Stimulated activated CD4-positive, alpha-beta T cell treated with anti-CD3 and anti-CD28 coated beads, Interleukin-4, amount 100 ng/mL, for 4 hours (primary cell): Measurements from ENCODE around the gene SMAP1.
"Not testable (repeated sequence)": the region's sequence is repeated elsewhere in the genome, so short reads cannot be mapped to it uniquely, and the experiment has no call there.

Experiments
- DNase-seq, 2 experiments: peaks; one replicate each; pipeline ENCODE4 v3.0.0-alpha.2; 2020

SMAP1 gene

DNA sequence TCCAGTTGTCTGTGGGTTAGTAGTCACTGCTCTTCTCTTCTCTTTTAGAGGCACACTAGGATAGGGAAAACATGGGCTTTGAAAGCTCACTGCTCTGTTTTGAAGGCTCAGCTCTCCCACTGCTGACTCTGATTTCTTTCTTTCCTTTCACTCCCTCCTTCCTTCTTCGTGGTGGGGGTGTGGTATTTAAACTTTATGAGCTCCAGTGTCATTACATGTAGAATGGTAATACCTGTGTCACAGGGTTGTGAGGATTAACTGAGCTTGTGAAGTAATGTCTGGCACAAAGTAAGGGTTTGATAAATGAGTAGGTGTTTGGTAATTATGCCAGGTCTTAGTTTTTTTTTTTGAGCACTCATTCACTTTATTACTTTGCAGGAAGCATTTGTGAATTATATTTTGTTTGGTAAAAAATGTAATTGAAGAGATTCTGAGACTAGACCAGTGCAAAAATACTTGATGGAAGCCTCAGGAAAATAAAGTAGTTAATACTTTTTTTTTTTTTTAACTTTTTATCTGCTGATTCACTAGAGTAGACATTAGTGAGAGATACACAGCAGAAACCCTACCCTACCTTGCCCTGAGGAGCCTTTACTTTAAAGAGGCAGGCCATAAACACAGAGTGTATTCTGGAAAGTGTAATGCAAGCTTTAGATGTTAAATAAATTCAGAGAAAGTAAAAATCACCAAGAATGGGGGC lies 17.3 kb downstream of the SMAP1 start:
- no peak for DNase-seq

DNA sequence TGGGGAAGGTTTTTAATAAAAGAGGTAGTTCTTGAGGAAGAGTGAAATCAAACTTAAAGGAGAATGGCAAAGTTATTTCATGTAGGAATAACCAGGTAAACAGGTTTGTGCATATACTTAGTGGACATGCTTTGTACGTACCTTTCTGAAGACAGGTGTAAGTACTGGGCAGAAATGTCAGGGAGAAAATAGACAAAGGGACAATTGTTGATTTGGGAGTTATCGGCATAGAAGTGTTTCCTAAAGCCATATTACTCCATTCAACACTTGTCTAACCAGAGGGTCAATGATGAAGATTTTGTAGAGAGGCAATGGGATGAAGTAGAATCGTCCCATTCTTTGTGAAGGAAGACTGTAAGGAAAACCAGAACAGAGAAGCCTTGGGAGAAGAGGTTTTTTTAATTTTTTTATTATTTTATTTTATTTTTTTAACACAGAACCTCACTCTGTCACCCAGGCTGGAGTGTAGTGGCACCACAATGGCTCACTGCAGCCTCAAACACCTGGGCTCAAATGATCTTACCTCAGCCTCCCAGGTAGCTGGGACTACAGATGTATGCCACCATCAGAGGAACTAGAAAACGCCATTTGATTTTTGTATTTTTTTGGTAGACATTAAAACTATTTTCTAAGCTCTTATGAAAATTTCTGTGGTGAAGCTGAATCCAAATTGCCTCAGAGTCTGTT lies 18.0 kb downstream of the SMAP1 start:
- no peak for DNase-seq

DNA sequence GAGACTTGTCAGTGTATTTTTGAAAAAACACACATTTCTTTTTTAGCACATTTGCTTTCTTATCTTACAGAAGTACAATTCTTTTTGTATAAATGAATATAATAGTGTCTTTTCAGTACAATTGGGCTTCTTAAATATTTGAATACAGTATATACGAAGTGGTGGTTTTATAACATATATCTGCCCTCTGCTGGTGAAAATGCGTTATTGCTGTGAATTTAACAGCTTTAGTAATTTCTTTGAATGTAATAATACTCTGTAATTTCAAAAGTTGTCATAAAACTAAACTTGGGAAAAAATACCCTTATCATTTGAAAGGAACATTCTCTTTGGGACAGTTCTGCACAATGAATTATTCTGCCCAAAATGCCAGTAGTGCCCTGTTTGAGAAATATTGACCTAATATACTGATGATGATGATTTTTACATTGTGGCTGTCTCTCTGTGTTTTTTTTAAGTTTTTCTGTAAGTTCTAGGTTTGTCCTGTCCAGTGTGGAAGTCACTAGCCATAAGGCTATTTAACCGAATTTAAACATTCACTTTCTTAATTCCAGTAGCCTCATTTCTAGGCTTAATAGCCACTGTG lies 19.0 kb downstream of the SMAP1 start:
- DNase-seq = no peak

DNA sequence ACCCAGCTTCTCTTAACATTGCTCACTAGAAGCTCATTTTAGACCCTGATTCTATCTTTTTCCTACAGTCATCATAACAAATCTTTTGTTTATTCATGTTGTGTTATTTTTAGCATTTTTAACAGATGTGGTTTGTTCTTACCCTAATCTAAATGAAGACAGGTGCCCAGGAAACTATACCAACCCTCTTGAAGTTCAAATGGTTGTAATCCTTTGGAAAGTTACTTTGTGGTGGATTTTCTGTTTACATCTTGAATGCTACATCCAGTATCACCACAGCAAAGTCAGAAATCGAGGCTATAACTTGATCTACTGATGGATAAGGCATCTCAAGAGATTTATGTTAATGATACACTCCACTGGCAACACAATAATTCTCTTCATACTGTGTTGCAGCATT lies 26.2 kb downstream of the SMAP1 start:
- no peak for DNase-seq

DNA sequence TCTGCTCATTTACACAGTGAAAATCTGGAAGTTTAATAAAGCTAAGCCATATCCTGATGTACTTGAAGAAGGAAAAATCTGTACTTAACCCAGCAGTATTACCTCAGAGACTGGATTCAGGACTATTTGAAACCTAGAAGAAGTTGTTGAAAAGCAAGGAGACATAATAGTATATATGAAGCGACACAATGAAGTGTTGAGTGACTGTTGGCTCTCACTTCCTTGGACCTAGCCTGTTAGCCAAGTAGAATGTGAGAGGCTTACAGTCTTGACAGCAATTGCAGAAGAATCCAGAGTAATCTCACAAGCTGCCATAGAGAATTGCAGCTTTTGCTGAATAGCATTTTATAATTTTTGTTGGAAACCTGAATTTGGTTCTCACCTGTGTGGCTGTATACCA lies 26.7 kb downstream of the SMAP1 start:
- no peak for DNase-seq

DNA sequence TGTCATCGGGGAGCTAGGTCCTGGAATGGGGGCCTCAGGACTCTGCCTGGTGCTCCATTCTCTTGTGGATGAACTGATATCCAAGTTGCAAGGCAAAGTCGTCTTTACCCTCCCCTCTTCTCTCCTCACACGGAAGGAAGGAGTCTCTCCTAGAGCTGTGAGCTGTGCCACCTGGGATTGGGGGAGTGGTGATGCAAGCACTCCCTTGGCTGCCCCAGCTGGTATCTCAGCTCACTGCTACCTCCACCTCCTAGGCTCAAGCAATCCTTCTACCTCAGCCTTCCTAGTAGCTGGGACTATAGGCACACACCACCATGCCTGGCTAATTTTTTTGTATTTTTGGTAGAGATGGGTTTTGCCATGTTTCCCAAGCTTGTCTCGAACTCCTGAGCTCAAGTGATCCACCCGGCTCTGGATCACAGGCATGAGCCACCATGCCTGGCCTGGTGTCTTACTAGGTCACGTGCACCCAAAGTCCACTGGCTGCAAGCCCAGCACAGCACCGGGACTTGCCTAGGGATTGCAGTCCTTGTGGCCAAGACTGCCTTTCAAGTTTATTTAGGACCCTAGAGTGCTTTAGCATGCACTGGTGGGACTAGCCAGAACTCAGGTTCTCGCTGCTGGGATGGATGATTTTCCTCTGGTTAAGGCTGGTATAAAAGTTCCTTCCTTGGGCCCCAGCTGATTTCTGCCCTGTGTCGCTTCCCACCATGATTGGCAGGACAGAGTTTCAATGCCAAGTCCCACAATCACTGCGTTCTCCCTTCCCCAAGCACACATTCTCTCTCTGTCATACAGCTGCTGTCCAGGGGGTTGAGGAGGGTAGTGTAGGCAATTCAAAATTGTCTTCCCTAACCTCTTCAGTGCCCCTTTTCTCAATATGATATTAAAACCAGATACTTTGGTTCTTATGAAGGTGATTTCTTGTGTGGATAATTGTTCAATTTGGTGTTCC lies 33.5 kb downstream of the SMAP1 start:
- DNase-seq = no peak

DNA sequence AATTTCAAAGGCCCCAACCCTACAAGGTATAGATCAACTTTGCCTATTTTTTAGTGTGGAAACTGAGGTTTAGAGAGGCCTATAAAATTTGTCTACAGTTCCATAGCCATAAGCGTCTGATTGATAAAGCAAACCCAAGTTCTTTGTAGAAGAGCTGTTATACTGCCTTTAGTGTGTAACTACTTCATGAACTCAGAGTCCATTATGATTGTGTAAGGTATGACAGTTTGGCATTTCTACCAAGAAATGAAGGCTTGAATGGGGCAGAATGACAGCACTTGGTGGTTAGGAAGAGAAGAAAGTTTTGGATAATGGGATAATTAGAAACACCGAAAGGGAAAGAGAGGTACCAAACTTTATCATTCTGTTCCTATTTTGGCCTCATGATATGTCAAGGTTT lies 38.1 kb downstream of the SMAP1 start:
- no peak for DNase-seq

DNA sequence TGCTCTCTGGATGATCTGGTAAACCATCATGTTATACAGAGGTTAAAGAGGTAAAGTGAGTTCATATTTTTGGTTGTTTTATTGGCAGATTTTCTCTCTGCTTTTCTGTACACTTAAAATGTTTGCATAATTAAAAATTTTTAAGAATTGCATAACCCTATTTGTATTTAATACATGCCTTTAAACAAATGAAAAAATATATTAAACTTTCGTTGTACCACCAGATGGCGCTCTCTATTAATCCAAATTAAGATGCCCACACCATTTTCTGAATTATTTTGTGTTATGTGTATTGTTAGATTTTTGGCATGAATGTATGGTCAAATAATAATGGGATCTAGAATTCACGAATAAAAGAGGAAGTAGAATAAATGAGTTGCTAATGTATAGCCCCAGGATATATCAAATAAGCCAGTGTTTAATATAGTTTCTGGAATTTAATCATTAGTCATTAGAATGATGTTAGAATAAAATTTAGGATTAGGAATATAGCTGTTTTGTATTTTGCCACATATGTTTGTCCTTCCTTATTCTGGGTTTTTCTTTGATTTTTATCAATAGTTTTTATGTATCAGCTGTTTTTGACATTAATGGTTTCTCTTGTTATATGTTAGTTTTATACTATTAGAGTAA lies 38.9 kb downstream of the SMAP1 start:
- no peak for DNase-seq

DNA sequence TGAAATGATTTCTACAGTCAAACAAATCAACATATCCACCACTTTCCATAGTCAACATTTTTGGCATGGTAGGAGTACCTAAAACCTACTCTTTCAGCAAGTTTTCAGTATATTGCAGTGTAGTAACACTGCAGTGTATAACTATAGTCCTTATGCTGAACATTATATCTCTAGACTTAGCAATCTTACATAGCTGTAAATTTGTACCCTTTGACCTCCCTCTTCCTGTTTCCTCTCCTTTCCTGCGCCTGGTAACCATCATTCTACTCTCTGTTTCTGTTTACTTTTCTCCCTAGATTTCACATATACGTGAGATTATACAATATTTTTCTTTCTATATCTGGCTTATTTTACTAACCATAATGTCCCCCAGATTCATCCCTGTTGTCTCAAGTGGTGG lies 40.2 kb downstream of the SMAP1 start:
- no peak for DNase-seq

DNA sequence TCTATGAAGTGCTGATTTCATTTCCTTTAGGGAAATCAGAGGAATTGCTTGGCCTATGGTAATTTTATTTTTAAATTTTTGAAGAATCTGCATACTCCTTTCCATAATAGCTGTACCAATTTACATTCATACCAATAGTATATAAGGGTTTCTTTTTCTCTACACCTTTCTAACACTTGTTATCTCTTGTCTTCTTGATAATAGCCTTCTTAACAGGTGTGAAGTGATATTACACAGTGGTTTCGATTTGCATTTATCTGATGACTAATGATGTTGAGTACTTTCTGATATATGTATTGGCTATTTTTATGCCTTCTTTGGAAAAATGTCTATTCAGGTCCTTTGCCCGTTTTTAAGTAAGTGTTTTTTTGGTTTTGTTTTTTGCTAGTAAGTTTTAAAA lies 40.8 kb downstream of the SMAP1 start:
- DNase-seq = no peak

DNA sequence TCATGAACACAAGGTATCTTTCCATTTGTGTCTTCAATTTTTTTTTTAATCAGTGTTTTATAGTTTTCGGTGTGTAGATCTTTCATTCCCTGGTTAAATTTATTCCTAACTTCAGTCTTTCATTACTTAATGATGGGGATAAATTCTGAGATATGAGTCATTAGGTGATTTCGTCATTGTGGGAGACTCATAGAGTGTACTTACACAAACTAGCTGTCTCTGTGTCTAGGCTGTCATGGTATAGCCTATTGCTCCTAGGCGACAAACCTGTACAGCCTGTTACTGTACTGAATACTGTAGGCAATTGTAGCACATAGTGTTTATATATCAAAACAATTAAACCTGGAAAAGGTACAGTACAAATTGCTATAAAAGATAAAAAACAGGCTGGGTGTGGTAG lies 42.1 kb downstream of the SMAP1 start:
- no peak for DNase-seq

DNA sequence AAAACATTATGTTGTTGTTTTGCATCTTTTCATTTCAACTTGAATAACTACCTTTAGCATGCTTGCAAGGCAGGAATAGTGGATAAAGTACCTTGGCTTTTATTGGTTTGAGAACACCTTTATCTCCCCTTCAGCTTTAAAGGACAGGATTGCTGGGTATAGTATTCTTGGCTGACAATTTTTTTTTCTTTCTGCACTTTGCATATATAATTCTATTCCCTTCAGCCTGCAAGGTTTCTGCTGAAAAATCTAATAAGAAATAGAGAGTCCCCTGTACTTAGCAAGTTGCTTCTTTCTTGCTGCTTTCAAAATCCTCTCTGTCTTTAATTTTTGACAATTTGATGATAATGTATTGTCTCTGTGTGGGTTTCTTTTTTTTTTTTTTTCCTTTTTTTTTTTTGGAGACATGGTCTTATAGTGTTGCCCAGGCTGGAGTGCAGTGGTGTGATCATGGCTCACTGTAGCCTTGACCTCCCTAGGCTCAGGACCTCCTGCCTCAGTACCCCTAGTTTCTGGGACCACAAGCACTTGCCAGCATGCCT lies 47.1 kb downstream of the SMAP1 start:
- no peak for DNase-seq

DNA sequence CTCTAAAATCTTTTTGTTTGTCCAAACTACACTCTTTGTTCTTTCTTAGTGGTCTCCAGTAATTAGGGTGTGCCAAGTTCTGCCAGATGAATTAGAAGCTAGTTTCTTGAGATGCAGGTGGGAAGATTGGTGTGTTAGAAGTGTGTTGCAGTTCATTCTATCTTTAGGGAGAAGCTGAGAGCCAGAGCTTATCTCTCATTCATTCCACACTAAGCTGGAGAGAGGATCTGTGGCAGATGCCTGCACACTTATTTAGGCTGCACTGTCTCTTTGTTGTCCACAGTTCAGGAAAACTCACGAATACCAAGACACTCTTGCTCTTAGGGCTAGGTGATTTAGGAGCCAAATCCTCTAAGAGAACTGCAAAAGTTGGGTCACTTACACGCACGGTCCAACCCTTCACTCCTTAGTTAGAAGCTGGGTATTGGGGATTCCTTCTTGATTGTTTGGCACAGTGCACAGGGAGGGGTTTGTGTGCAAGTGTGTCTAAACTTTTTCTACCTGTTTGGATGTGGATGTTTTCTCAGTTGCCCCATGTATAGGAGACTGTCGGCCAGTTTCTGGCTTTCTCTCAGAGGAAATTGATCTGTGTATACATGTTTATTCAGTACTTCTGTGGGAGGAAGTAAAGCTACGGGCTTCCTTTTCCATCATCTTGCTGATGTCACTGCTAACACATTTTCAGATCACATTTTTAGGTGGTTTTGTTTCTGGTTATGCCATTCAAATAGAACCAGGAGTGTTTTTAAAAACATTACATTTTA lies 49.5 kb downstream of the SMAP1 start:
- DNase-seq = no peak

DNA sequence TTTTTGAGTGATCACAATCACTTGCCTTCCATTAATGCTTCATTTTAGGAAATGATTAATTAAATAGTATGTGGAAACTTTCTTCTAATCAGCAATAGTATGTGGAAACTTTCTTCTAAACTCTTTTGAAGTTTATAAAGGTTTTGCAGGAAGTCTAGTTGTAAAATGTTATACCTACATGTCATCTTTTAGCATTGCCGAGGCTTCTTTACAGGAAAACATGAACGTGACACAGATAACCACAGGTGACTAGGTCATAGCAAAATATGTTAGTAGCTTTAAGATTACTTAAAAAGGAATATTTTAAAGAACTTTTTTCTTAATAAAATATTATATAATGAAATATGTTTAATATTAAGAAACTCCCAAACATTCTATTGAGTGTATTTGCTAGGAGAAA lies 56.8 kb downstream of the SMAP1 start:
- DNase-seq = no peak

DNA sequence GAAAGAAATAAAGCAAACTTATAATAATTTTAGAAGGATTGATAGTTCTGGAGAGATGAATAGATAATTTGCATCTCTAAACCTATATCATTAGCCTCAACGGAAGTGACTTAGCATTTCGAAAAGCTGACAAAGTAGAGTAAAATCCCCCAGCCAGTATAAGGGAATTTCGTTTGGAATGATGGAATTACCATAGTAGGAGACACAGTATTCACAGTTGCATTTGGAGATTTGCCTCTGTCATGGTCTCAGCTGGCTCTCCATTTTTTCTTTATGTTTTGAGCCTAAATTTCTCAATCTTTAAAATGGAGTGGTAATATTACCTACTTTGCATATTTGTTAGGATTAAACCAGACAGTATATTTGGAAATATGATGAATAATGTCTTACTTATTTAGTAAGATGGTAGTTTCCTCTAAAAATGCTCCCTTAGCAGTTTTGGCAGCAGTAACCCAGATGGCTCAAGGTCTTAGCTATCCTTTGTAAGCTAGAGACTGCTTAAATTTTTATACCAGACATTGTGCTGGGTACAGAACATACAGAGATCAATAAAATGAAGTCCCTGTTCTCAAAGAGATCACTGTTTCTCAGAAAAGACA lies 58.2 kb downstream of the SMAP1 start:
- no peak for DNase-seq

DNA sequence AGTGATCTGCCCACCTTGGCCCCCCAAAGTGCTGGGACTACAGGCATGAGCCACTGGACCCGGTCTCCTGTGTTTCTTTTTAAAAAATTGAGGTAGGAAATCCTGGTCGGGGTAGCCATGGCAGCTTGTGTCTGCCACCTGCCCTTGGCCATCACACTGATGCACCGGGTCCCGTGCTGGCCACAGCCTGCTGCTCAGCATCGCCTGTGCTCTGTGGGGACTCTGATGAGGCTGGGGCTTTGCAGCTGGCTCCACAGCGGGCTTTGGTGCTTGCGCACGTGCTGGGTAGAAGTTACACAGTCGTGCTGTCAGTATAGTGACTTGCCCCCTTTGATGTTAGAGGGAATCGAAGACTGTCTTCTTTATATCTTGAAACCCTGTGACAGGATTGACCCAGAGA lies 66.7 kb downstream of the SMAP1 start:
- no peak for DNase-seq

DNA sequence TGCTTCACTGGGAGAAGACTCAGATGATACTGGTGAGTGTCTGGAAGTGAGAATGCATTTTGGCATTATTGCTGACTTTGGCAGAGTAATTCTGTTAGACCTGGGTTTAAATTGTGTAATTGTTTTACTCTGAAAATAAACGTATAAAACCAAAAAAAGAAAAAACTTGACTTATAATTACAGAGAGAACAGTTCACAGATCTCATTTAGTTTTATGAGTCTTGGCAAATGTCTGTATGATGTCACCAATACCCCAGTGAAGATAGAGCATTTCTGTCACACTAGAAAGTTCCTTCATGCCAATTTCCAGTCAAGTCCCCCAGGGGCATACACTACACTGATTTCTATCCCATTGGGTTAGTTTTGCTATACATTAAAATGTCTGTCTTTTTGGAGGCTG lies 67.3 kb downstream of the SMAP1 start:
- no peak for DNase-seq

DNA sequence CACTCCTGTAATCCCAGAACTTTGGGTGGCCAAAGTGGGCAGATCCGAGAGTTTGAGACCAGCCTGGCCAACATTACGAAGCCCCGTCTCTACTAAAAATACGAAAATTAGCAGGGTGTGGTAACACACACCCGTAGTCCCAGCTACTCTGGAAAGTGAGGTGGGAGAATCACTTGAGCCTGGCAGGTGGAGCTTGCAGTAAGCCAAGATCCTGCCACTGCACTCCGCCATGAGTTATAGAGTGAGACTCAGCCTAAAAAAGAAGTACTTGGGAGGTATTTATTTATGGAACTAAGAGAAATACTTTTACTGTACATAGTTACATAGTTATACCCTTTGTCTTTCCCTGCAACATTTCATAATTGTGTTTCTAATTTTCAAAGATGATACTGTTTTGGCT lies 67.8 kb downstream of the SMAP1 start:
- DNase-seq = no peak

DNA sequence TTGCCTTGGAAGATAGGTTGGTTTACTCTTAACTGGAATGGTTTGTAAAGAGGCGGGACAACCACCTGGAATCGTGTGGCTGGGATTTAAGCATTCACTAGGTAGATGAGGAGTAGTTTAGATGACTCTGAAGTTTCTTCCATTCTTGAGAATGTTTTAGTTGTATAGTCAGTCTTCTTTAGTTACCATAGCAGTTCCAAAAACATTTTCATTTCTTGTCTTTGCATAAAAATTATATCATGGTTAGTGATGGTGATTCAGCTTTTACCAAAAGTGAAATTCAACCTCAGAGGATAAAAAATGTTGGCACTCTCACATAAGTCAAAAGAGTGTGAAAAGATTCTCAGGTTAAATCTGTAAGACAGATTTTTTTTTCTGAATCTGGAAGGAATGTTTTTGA lies 70.3 kb downstream of the SMAP1 start:
- no peak for DNase-seq

DNA sequence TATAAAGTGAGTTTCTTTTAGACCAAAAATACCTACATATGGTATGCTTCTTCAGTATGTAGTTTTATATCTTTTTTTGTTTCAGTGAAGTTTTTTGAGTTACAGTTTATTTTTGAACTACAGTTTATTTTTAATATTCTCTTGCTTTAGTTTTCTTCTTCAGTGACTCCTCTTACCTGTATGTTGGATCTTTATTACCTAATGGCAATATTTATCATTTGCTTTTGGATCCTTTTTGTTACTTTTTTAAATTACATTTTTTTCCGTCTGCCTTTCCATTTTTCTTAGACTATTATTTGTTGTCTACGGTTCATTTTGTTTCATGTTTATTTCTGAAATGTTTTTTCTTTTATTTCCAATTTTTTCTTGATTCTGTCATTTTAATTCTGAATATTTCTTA lies 71.9 kb downstream of the SMAP1 start:
- no peak for DNase-seq

DNA sequence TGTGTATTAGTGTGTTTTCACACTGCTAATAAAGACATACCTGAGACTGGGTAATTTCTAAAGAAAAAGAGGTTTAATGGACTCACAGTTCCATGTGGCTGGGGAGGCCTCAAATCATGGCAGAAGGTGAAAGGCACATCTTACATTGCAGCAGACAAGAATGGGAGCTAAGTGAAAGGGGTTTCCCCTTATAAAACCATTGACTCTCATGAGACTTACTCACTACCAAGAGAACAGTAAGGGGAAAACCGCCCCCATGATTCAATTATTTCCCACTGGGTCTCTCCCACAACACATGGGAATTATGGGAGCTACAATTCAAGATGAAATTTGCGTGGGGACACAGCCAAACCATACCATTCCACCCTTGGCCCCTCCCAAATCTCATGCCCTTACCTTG lies 73.1 kb downstream of the SMAP1 start:
- not testable (repeated sequence) for DNase-seq
